GM23338 (cell line): ENCODE measurements around the gene NCR3LG1.

Source experiments
- CREB1 ChIP-seq: fragments of 250-450 bp; sonication (Bioruptor Pico); IDR thresholded peaks from 2 replicates; pipeline ENCODE4 v1.5.0; 2020; ENCODE audit warnings: low read depth, mild to moderate bottlenecking, moderate library complexity
- CTCF ChIP-seq, 2 experiments: fragments of 200-600 bp in 1 of 2; sonication (generic) in 1 of 2; conservative IDR thresholded peaks; 2 replicates each; pipeline versions ENCODE4 v1.5.1 to v1.6.1; 2016 to 2017; ENCODE audit warnings: antibody characterized with exemption in 2 of 2, low read depth in 2 of 2, mild to moderate bottlenecking in 2 of 2, moderate library complexity in 1 of 2
- EZH2 ChIP-seq: fragments of 200-600 bp; sonication (generic); IDR thresholded peaks from one replicate; pipeline ENCODE4 v1.8.0; 2017; ENCODE audit warnings: antibody characterized with exemption, mild to moderate bottlenecking, low read depth; ENCODE audit not compliant: unreplicated experiment
- EZH2phosphoT487 ChIP-seq: fragments of 200-600 bp; sonication (generic); IDR thresholded peaks from one replicate; pipeline ENCODE4 v1.8.1; 2018; ENCODE audit warnings: antibody characterized with exemption; ENCODE audit not compliant: unreplicated experiment
- JUNB ChIP-seq: IDR thresholded peaks from one replicate; pipeline ENCODE4 v1.6.1; 2016; ENCODE audit warnings: antibody characterized with exemption; ENCODE audit not compliant: unreplicated experiment
- POLR2AphosphoS5 ChIP-seq: IDR thresholded peaks from 2 replicates; pipeline ENCODE4 v1.6.1; 2016; ENCODE audit warnings: antibody characterized with exemption, low read depth

GRCh38 chr11:17386331-17387084, 34.9 kb downstream of the NCR3LG1 start:
- TF ChIP-seq CTCF (conservative IDR thresholded peaks at IDR 0.05; ENCODE audit: low read depth in 2 of 2) (peak; percentile 59 to 74), CREB1 (CRISPR knock-in tag) (no peak), POLR2AphosphoS5 (no peak), EZH2 (no peak), JUNB (no peak), EZH2phosphoT487 (no peak)
